ENCODE data around the gene LRRK1. TPM values are rescaled to one million over a fixed set of nuclear protein-coding genes. Genes with fewer than 3 reads are reported as not detected.

The LRRK1 gene
- total RNA-seq, 2 experiments from 2014 or later: 0.29 to 0.30 TPM

DNA sequence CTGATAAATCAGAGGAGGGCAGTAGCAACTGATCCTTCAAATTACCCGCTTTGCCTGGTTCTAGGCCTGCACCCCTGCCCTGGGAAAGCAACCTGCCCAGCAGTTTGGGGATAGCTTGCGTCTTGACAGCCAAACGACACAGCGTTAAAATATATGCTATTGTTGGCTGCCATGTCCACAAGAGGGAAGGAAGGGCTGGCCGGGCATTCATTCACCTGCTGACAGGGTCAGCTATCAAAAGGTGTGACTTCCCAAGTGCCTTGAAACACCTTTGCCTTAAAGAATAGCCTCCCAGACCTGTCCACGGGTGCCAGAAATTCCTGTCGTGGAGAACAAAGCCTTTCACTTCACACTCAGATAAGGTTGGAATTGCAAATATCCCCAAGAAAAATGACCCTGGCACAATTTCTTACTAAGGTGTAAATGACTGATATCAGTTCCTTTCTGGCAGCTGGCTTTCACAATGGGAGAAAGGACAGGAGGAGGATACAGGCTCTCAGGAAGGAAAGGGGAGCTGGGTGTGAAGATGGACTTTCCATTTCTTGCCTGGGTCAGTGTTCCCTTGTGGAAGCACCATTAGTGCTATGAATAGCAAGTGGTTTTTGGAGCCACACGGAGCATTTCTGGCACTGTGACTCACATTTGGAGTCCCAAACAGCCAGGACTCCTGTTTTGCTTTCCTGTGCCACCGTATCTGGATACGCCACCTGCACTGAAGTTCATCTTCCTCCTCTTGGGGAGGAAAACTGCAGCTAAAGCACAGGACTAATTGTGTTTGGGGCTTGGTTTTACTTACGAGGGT lies 20.3 kb upstream of the LRRK1 start:
- Mint-ChIP-seq H3K4me1 (no peaks in the 10 kb centered on the region), H3K27me3 (peaks cover 9% of the 10 kb centered on the region), H3K9me3 (no peaks in the 10 kb centered on the region), H3K36me3 (no peaks in the 10 kb centered on the region), H3K27ac (no peak overlapping the region), H3K4me3 (no peak overlapping the region)
- DNase-seq: no peak

DNA sequence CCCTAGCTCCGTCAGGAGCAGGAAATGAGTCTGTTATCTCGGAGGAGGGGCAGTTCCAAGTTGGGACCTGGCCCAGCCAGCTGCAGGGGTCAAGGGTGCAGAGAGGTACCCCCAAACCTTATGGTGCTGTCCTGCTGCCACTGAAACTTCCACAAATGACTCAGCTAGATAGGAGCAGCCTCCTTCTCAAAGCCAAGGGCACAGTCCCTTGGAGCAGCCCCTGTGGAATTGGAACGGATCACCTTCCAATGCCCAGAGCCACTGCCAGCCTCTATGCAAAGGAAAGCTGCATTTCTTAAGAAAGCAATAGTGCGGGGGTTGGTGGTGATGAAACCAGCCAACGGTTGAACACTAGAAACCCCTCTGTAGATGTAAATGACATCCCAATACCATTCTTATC lies 19.6 kb upstream of the LRRK1 start:
- no peaks in the 10 kb centered on the region for H3K4me1 Mint-ChIP-seq

DNA sequence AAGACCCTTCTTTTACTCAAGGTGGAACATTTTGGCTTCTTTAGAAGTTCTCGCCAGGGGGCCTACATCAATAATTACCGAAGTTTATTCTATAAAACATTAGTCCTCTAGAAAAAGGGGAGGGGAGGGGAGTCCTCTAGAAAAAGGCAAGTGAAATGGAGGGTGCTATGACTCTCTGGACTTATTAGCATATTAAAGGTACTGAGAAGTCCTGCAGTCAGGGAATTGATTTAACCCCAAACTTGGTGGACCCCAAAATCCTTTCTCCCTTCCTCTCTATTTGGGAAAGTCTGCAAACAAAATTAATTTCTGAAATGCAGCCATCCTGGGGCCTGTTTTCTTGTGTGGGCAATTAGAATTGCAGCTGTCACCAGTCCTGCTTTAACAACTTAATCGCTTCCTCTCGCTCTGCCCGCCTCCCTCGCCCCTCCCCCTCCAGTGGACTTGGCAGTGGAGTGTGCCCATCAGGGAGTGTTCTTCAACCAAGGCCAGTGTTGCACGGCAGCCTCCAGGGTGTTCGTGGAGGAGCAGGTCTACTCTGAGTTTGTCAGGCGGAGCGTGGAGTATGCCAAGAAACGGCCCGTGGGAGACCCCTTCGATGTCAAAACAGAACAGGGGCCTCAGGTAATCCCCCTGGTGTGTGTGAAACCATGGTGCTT lies 18.9 kb upstream of the LRRK1 start:
- Mint-ChIP-seq H3K4me3 (no peak overlapping the region), H3K27ac (no peak overlapping the region), H3K27me3 (peaks cover 6% of the 10 kb centered on the region), H3K36me3 (no peaks in the 10 kb centered on the region), H3K9me3 (no peaks in the 10 kb centered on the region), H3K4me1 (no peaks in the 10 kb centered on the region)
- no peak for DNase-seq

More for the DNA sequence above, 19.6 kb upstream of the LRRK1 start:
- DNase-seq: no peak
- Mint-ChIP-seq H3K4me3 (no peak overlapping the region), H3K9me3 (no peaks in the 10 kb centered on the region), H3K36me3 (no peaks in the 10 kb centered on the region), H3K27me3 (peaks cover 7% of the 10 kb centered on the region), H3K27ac (no peak overlapping the region)

DNA sequence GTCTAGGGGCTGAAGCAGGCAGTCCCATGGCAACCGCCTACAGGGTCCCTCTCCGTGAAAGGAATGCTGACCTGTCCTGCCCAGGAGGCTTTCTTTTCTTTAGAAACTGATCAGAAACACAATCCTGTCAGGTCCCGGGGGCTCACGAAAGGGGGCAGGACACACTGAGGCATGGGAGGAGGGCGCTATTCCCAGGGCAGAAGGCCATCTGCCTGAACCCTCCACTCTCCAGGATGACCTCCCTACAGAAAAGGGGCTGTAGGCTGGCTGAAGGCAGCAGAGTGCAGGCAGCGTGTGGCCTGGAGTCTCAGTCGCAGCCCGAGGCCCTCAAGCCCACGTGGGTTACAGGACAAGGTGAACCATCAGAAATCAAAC lies 18.4 kb upstream of the LRRK1 start:
- Mint-ChIP-seq H3K4me1 (no peaks in the 10 kb centered on the region), H3K9me3 (no peaks in the 10 kb centered on the region), H3K36me3 (no peaks in the 10 kb centered on the region), H3K4me3 (no peak overlapping the region), H3K27ac (no peak overlapping the region), H3K27me3 (peaks cover 4% of the 10 kb centered on the region)
- DNase-seq: no peak

GRCh38 chr15:100901296-100901695 lies 17.9 kb upstream of the LRRK1 start:
- H3K4me3 Mint-ChIP-seq: no peak overlapping the region
- no peaks in the 10 kb centered on the region for H3K9me3 Mint-ChIP-seq
- H3K4me1 Mint-ChIP-seq: no peaks in the 10 kb centered on the region
- H3K27ac Mint-ChIP-seq: no peak overlapping the region
- H3K27me3 Mint-ChIP-seq: peaks cover 4% of the 10 kb centered on the region
- DNase-seq: no peak
- H3K36me3 Mint-ChIP-seq: no peaks in the 10 kb centered on the region

DNA sequence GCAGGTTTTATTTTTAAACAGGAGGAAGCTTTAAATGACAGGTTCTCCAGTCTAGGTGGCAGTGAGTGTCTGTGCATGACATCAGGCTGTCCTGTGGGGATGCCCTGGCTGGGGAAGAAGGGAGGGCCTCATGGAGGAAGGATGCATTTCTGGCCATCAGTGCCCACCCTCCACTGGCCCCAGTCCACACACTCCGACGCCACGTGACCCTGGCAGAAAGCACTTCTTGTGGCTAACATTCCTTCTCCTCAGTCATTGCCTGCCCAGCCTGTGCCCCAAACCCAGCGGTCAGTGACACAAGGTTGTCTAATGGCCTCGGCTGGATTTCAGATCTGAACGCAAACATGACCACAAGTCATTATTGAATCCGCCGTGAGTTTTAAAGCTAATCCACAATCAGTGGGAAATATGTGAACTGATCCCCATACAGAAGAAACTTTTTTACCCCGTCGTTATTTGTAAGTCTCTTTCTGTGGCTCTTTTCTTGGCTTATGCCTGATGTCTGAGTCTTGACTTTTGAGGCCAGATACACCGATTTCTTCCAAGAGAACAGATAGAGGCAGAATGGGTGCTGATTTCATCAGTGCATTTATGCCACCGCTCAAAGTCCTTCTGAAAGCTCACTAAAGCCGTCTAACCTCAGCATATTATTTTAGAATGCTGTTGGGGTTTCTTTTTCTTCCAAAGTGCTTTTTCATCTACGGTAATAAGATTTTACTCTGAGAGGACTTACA lies 17.3 kb upstream of the LRRK1 start:
- DNase-seq: no peak
- Mint-ChIP-seq H3K4me3 (no peak overlapping the region), H3K9me3 (no peaks in the 10 kb centered on the region), H3K27ac (no peak overlapping the region), H3K36me3 (no peaks in the 10 kb centered on the region), H3K27me3 (peaks cover 4% of the 10 kb centered on the region), H3K4me1 (no peaks in the 10 kb centered on the region)

- H3K27ac Mint-ChIP-seq: no peak overlapping the region
These were observed 16.6 kb upstream of the LRRK1 start for GRCh38 chr15:100902436-100903167.

GRCh38 chr15:100903168-100903554 lies 16.0 kb upstream of the LRRK1 start:
- Mint-ChIP-seq H3K36me3 (no peaks in the 10 kb centered on the region), H3K9me3 (no peaks in the 10 kb centered on the region), H3K27ac (no peak overlapping the region), H3K4me3 (no peak overlapping the region), H3K4me1 (no peaks in the 10 kb centered on the region), H3K27me3 (peaks cover 4% of the 10 kb centered on the region)
- no peak for DNase-seq

More at GRCh38 chr15:100902436-100903167, 16.6 kb upstream of the LRRK1 start:
- Mint-ChIP-seq H3K4me1 (no peaks in the 10 kb centered on the region), H3K36me3 (no peaks in the 10 kb centered on the region), H3K27me3 (peaks cover 4% of the 10 kb centered on the region), H3K9me3 (no peaks in the 10 kb centered on the region), H3K4me3 (no peak overlapping the region)
- no peak for DNase-seq

DNA sequence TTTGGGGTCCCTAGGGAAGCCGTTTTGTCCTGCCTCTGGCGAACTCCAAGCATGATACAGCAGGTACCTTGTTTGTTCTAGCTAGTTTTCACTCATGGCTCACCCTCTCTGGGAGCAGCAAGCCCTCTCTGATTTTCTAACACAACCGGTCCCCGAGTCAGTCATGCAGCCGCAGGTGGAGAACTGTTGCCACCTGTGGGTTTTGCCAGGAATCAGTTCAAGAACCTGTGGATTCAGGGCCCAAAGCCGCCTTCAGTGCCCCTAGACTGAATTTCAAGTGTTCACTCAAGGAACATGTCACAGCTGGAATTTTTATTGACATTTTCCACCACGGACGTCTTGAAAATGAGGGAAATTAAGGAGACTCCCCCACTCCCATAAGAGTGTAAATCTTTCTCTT lies 13.3 kb upstream of the LRRK1 start:
- no peak overlapping the region for H3K4me3 Mint-ChIP-seq
- no peak for DNase-seq

GRCh38 chr15:100908466-100908865 lies 10.7 kb upstream of the LRRK1 start:
- Mint-ChIP-seq H3K4me3 (no peak overlapping the region), H3K27me3 (peaks cover 15% of the 10 kb centered on the region), H3K36me3 (no peaks in the 10 kb centered on the region), H3K9me3 (no peaks in the 10 kb centered on the region), H3K27ac (no peak overlapping the region), H3K4me1 (no peaks in the 10 kb centered on the region)
- DNase-seq: no peak

More for the DNA sequence above, 13.3 kb upstream of the LRRK1 start:
- Mint-ChIP-seq H3K9me3 (no peaks in the 10 kb centered on the region), H3K27ac (no peak overlapping the region), H3K4me1 (no peaks in the 10 kb centered on the region), H3K27me3 (peaks cover 4% of the 10 kb centered on the region), H3K36me3 (no peaks in the 10 kb centered on the region)

DNA sequence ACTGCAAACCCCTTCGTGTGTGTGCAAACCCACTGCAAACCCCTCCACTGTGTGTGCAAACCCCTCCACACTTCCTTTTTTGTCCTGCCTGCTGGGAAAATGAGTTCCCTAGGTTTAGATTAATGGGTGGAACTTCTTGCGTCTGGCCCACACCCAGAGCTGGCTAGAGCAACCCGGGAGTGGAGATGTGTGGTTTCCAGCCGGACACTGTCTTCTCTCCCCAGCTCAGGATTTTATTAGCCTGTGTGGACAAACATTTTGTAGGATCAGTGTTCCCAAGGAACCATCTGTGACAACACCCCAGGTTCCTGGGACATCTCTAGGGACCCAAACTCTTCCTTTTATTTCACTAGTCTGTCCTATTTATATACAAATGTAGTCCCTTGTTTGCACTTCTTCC lies 9.6 kb upstream of the LRRK1 start:
- H3K4me1 Mint-ChIP-seq: no peaks in the 10 kb centered on the region
- H3K27me3 Mint-ChIP-seq: peaks cover 20% of the 10 kb centered on the region
- no peak for DNase-seq
- no peaks in the 10 kb centered on the region for H3K9me3 Mint-ChIP-seq
- no peak overlapping the region for H3K27ac Mint-ChIP-seq
- no peaks in the 10 kb centered on the region for H3K36me3 Mint-ChIP-seq
- H3K4me3 Mint-ChIP-seq: no peak overlapping the region

- Mint-ChIP-seq H3K4me1 (no peaks in the 10 kb centered on the region), H3K9me3 (no peaks in the 10 kb centered on the region), H3K36me3 (no peaks in the 10 kb centered on the region), H3K27me3 (peaks cover 20% of the 10 kb centered on the region), H3K27ac (no peak overlapping the region), H3K4me3 (no peak overlapping the region)
- no peak for DNase-seq
These were observed 8.9 kb upstream of the LRRK1 start for GRCh38 chr15:100909989-100910955.

- Mint-ChIP-seq H3K4me1 (no peaks in the 10 kb centered on the region), H3K4me3 (no peak overlapping the region), H3K27ac (no peak overlapping the region), H3K27me3 (peaks cover 20% of the 10 kb centered on the region), H3K36me3 (no peaks in the 10 kb centered on the region), H3K9me3 (no peaks in the 10 kb centered on the region)
- no peak for DNase-seq
These were observed 8.1 kb upstream of the LRRK1 start for GRCh38 chr15:100911086-100911485.

GRCh38 chr15:100913961-100914360 lies 5.2 kb upstream of the LRRK1 start:
- Mint-ChIP-seq H3K27me3 (peaks cover 43% of the 10 kb centered on the region), H3K9me3 (no peaks in the 10 kb centered on the region), H3K27ac (no peak overlapping the region), H3K4me3 (no peak overlapping the region), H3K4me1 (peaks cover 9% of the 10 kb centered on the region), H3K36me3 (no peaks in the 10 kb centered on the region)
- no peak for DNase-seq

Measured in activated naive CD8-positive, alpha-beta T cell treated with anti-CD3 and anti-CD28 coated beads for 36 hours (primary cell).